Astrocyte (in vitro differentiated cells and primary cell): ENCODE data around the gene TTL.
"Not testable (repeated sequence)": the region's sequence is repeated elsewhere in the genome, so short reads cannot be mapped to it uniquely, and the experiment has no call there.

Experiments
- EZH2 ChIP-seq: IDR thresholded peaks from 2 replicates; pipeline ENCODE4 v1.6.1; 2012; ENCODE audit warnings: mild to moderate bottlenecking, low read length, inconsistent platforms; ENCODE audit not compliant: insufficient read depth
- TF ChIP-seq, protein P1 (sequence below): IDR thresholded peaks from 2 replicates; pipeline ENCODE4 v1.5.1; 2011; ENCODE audit warnings: low read depth, mild to moderate bottlenecking, inconsistent platforms, low read length, moderate library complexity; ENCODE audit not compliant: insufficient read depth

DNA sequence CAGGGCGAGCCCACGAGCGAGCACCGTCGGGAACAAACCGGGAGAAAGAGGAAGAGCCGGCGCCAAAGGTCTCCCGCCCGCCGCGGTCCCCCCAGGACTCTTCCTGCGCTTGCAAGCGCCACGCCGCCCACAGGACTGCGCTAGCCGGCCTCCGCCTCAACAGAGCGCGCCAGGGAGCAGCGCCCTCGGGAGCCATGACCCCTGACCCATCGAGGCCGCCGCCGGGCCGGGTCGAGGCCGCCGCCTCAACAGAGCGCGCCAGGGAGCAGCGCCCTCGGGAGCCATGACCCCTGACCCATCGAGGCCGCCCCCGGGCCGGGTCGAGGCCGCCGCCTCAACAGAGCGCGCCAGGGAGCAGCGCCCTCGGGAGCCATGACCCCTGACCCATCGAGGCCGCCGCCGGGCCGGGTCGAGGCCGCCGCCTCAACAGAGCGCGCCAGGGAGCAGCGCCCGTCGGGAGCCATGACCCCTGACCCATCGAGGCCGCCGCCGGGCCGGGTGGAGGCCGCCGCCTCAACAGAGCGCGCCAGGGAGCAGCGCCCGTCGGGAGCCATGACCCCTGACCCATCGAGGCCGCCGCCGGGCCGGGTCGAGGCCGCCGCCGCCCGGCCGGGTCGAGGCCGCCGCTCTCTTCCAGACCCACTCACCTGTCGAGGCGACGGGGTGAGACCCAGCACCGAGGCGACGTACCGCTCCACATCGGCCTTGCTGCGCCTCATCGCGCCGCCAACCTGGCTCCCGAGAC lies 49.0 kb upstream of the TTL start:
- TF ChIP-seq, protein P1, sequence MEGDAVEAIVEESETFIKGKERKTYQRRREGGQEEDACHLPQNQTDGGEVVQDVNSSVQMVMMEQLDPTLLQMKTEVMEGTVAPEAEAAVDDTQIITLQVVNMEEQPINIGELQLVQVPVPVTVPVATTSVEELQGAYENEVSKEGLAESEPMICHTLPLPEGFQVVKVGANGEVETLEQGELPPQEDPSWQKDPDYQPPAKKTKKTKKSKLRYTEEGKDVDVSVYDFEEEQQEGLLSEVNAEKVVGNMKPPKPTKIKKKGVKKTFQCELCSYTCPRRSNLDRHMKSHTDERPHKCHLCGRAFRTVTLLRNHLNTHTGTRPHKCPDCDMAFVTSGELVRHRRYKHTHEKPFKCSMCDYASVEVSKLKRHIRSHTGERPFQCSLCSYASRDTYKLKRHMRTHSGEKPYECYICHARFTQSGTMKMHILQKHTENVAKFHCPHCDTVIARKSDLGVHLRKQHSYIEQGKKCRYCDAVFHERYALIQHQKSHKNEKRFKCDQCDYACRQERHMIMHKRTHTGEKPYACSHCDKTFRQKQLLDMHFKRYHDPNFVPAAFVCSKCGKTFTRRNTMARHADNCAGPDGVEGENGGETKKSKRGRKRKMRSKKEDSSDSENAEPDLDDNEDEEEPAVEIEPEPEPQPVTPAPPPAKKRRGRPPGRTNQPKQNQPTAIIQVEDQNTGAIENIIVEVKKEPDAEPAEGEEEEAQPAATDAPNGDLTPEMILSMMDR = not testable (repeated sequence)
- TF ChIP-seq EZH2 = not testable (repeated sequence)
